GM18861 (cell line): Measurements from ENCODE around the gene PDIK1L.

Experiments
- ATAC-seq: cut with Tn5 transposase; IDR thresholded peaks from one replicate; pipeline ENCODE4 v1.9.1; 2021; ENCODE audit not compliant: unreplicated experiment

The PDIK1L gene

DNA sequence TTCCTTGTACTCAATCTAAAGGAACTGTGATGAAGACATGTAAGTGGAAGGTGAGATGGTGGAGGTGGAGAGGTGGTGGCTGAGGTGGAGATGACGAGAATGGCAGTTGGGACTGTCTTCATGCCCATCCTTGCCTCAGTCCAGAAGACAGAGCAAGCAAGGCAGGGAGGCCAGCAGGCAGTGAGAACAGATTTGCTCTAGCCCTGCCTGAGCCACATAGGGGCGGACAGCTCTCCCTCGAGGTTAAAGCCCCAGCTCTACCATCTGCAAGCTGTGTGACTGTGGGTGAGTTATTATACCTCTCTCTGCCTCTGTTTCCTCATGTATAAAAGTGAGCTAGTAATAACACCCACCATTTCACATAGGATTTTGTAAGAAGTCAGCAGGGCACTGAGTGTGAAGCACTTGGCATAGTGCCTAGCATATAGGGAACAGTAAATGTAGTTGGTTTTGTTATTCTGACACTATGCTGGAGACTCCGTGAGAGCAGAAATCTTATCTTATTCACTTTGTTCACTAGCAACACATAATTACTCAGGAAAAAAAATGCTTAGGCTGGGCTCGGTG, 42.4 kb downstream of the PDIK1L start:
- no peak for ATAC-seq

DNA sequence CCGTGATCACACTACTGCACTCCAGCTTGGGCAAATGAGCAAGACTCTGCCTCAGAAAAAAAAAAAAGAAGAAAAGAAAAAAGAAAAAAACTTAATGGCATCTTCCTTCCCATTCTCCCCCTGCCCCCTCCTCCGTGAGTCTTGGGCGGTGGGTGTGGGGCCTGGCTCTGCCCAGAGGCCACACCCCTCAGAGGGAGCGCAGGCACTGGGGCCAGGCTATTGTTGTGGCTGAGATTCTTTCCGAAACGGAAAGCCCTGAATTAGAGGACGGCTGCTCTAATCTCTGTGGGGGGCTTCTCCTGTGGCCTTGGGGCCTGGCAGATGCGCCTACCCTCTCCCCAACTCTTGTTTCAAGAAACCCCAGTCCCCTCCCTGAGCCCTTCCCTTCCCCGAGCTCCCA, 43.1 kb downstream of the PDIK1L start:
- ATAC-seq: no peak

GRCh38 chr1:26155370-26156284, 44.0 kb downstream of the PDIK1L start:
- ATAC-seq: no peak

GRCh38 chr1:26156285-26157038, 44.8 kb downstream of the PDIK1L start:
- no peak for ATAC-seq

DNA sequence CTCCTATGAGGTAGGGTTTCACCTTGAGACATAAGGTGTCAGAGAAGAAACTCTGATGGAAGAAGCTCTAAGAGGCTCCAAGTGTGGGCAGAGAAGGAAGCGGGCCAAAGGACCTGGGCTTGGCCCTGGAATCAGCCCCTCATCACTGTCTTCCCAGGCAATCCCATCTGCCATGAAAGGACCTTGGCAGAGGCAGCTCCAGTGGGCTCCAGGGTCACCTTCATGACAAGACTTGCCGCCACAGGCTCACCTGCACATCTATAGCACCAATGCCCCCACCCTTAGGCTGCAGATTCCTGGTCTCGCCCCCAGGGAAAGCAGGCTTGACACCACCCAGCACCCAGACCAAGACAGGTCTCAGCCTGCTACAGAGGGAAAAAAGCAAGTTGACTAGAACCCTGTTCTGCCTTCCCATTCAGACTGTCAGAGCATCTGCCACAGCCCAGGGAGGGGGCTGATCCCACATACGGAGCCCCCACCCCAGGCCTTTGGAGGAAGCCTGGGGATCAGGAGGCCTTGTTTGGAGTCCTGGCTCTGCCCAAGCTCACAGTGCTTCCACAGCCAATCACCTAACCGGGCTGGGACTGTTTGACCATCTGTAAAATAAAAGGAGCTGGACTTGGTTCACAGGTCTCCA, 46.8 kb downstream of the PDIK1L start:
- no peak for ATAC-seq

DNA sequence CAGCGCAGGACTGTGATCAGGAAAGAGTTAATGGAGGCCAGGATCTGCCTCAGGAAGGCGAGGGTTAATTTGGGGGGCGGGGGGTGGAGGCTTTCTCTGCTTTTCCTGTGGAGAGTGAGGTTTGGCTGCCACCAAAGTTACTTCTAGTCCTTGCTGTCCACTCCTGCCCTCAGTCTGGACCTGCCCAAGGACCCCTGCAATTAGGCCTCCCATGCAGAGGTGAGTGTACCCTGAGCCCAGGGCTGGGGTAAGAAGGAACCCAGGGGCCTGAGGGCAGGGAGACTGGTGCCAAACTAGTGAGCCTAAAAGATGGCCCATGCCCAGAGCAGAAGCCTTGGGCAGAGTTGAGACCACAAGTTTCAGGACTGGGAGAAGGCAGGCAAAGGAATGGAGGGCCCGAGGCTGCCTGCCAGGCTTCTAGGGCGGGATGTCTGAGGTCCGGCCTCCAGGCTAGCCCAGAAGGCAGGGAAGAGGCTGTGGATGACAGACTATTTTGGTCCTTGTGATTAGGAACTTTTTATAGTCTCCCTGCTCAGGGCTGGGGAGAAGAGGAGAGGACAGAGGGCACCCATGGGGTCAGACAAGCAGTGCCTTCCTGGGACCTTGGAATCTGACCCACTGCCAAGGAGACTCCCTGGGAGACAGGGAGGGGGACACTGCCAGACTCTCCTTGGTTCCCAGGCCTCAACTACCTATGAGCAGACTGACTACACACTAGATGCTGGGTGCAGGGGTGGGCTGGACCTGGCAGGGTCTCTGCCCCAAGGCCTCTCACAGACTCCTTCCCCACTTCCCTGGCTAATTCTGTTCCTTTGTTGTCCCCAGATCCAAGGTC, 47.5 kb downstream of the PDIK1L start, which contains the start of gene FAM110D:
Gene FAM110D, plus strand, starts transcription at position 172 of the 835 bp plus-strand sequence. CDS start 2,213 bp downstream, outside the sequence.
- ATAC-seq: no peak

GRCh38 chr1:26159743-26160039, 48.1 kb downstream of the PDIK1L start:
- ATAC-seq: no peak

- no peak for ATAC-seq
These were observed 49.1 kb downstream of the PDIK1L start for GRCh38 chr1:26160527-26161414.

GRCh38 chr1:26161415-26162219, 50.0 kb downstream of the PDIK1L start:
- ATAC-seq: no peak

GRCh38 chr1:26162220-26162709, 50.6 kb downstream of the PDIK1L start:
- no peak for ATAC-seq

DNA sequence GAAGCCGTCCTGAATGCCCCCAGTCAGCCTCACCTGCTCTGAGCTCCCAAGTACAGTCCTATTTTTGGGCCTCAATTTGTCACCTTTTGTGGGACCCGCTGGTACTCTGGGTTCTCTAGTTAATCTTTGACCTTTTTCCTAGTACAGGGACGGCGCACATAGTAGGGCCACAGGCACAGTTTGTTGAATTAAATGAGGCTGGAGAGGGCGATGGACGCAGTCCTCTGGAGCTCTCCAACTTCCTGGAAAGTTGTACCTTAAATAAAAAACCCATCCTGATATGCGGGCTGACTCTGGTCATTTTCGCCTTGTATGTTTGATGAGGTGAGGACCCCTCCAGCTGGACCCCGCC, 52.0 kb downstream of the PDIK1L start:
- ATAC-seq: no peak

DNA sequence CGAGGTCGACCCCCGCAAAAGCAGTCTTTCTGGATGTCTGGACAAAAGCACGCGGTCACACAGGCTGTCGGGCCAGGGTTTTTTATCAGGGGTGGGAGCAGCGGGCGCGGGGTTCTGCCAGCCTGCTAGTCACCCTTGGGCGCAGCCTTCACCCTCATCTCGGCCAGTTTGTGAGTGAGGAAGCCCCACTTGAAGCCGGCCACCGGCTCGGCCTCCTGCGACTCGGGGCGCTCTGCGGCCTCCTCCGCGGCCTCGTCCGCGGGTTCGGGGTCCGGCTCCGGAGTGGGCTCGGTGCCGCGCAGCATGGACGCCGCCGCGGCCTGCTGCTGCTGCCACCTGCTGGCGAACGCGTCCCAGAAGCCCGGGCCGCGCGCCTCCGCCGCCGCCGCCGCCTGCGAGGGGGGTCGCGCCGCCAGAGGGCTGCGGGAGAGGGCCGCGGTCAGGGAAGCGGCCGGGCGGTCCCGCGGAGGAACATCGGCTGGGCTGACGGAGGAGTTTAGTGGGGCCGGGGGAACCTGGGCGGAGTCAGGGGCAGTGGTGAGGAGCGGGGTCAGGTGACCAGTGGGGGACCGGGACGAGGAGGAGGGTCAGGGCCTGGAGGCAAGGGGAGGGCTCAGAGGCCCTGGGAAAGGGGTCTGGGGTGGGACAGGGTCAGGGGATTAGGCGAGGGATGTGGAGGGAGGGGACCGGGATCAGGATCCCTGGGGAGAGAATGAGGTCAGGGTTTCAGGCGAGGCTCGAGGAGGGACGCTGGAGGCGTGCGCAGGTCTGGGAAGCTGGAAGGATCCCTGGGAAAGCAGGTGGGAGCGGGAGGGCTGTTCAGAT, 52.6 kb downstream of the PDIK1L start:
- ATAC-seq: no peak

- ATAC-seq: no peak
These were observed 53.5 kb downstream of the PDIK1L start for GRCh38 chr1:26164861-26165842.

DNA sequence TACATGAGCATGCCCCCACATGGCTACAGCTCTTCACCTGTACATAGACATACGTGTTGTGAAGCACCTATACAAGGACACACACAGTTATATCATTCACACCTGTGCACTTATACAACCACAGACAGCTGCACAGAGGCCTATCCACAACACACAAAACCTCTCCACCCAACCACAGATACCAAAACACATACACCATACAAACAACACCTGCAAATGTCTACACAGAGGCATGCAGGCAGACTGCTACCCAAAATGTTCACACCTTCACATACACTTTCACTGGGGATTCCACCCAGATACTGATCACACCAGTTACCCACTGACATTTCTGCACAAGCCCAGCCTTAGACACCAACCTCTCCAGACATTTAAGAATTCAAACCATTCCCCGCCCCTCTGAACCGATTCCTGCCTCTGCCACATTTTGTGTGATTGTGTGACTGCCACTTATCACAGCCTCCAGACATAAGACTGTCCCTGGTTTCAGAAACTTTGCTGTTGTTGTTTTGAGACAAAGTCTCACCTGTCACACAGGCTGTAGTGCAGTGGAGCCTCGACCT, 55.2 kb downstream of the PDIK1L start:
- ATAC-seq: no peak

GRCh38 chr1:26168410-26169197, 57.0 kb downstream of the PDIK1L start, which contains the start of gene C1orf232:
C1orf232 (minus strand) TSS chr1:26168963; CDS start chr1:26168499, 464 bp downstream.
- no peak for ATAC-seq
